ENCODE measurements around the gene LST1.
A peak's percentile ranks its signal among the peaks of the same experiment; 100 is the strongest.

Gene LST1

DNA sequence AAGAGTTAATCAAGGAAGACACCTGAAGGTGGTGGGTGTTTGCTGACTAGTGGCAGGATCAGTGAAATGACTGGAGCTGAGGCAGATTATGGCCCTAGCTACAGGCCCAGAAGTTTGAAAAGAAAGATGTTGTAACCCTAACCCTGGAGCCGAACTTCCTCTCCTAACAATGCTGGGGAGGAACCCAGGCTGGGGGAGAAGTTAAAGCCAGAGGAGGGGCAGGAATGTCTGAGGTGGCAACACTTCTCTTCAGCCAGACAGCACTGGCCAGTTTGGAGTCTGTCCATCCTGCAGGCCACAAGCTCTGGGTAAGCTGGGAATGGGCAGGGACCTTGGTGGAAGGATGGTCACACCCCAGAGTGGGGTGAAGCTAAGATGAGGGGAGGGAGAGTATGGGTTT, at the start of gene LST1:
TSS of gene LST1 (plus strand) at position 270 of the 400 bp plus-strand sequence. CDS start 1,023 bp downstream, outside the sequence.
- no peak for DNase-seq

DNA sequence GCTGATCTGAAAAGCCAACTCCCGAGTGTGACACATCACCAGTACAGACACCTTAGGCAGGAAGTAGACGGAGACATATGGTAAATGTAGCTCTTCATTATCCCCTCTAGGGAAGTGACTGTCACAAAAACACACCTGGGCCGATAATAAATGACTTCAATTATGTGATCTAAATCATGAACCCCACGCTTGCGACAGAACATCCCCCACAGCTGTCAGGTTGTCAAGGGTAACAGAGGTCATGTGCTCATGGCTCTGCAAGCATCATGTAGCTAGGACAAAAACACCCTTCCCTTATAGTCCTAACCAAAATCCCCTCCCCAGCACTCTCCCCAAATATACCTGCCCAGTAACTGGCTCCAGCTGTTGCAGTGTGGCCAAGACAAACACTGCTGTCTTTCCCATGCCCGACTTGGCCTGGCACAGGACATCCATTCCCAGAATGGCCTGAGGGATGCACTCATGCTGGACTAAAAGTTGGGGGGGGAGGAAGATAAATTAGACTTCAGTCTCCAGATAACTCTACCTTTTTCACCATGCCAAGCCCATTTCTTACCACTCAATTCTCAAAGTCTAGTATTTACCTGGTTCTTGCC, 47.2 kb upstream of the LST1 start:
- DNase-seq, result no peak

DNA sequence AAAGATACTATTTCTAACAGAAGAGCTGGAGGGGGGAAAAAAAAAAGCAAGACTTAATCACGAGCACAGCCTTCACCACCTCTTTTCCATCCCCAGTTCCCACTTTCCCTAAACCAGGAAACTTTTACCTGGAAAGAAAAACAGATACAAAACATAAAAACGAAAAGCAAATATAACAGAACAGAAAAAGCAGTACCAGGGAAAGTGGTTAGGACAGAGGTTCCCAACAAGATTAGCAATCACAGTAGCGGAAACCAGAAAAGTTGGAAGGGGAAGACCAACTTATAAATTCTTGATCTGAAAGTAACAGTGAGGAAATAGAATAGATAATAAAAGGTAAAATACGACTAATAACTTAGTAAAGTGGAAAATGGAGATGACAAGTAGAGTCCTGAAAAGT, 45.4 kb upstream of the LST1 start:
- no peak for DNase-seq

DNA sequence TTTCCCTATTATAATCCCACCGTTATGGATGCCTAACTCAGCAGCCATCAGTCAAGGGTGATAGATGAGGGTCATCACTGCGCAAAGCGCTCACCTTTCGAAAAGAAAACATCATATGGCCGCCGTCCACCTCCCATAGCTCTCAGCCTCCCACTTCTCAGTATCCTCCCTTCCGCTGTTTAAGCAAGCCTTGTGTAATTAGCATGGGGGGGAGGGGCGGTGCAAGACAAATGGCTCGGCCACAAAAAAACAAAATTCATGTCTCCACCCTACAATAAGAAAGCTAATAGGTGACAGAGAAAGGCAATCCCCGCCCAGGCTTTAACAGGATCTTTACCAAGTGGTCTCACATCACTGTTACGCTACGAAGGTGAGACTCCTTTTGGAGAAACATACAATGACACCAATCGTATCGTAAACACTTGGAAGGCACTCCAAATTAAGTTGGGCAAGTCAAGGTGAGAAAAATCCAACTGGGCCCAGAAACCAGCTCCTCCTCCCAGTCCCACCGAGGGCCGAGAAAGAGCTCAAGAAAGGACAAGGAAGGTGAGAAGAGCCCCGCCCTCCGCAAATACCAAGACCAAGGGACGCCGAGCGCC, 44.9 kb upstream of the LST1 start:
- no peak for DNase-seq

DNA sequence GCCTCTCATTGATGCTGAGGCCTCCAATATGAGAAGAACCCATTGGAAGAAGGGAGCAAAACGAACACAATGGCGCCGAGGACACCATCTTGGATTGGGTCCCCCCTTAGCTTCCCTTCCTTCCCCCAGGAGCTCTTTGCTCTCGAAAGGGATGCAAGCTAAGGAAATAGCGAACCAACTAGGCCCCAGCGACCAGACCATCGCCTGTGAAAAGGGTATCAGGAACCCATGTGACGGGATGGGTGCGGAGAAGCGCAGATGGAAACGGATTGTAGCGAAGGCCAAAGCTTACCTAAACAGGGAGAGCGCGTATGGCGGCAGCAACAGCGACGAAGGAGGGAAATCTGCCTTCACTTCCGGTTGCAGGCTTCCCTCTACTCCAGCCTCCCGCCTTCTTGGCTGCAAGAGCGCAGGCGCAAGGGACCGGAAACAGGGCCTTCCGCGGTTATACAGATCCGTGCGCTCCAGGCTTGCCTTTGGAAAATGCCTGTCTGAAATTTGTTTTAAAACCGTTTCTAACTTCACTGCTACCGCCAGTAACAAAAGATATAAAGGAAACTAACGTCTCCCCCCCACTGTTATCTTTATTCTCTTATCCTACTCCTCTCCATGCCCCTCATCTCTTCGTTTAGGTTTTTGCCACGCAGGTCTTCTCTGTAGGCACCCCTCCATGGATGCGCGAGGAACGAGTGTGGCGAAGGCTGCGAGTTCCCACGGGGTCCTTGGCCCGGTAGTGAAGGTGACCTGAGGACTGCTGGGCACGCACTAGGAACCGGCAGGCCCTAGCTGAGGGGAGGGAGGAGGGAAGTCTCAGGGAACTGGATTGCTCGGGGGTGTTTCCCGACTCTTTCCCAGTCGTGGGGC, 44.2 kb upstream of the LST1 start, which contains the start of gene DDX39B:
TSS of gene DDX39B (minus strand) at position 346 of the 864 bp plus-strand sequence. CDS start 1,471 bp downstream, outside the sequence.
- DNase-seq, result peak; percentile 93 to 98

DNA sequence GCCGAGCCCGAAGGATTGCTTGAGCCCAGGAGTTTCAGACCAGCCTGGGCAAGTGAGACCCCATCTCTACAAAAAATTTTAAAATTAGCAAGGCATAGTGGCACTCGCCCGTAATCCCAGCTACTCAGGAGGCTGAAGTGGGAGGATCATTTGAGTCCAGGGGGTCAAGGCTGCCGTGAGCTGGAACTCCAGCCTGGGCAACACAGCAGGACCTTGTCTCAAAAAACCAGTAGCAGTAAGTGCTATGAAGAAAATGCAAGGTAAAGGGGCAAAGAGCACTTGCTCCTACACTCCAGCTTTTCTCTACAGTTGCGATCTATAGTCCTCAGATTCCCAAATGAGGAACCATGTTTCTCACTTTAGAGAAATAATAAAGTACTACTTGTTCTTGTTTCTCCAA, 42.4 kb upstream of the LST1 start:
- no peak for DNase-seq

DNA sequence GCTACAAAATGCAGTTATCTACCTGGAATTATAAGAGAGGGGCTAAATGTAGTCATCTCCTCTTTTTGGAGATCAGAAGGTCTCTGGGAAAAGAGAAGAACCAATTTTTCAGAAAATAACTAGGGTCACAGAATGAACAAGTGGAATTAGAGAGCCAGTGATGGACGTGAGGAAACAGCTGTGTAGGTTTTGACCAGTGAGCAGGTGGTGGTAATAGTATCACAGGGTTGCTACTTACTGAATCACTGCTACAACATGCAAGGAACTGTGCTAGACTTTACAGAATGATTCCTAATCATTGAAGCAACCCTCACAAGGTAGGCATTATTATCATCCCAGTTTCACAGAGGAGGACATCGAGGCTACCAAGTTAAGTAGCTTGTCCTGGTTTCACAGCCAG, 41.4 kb upstream of the LST1 start:
- no peak for DNase-seq

DNA sequence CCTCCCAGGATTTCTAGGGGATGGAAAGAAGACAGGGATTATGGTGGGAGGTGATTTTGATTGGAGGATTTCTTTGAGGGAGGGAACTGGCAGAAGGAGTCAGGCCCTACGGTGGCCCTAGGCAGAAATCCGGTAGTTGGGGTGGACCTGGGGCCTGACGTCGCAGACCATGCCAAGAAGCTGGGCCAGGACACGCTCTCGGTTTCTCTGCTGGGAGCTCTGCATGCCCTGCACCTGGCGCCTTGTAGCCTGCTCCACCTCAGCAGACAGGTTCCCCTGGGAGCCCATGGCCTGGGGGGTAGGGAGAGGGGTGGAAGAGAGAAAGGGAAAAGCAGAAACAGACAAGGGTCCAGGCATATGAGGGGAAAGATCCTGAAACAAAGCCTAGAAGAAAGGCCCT, 40.8 kb upstream of the LST1 start:
- DNase-seq, result no peak

DNA sequence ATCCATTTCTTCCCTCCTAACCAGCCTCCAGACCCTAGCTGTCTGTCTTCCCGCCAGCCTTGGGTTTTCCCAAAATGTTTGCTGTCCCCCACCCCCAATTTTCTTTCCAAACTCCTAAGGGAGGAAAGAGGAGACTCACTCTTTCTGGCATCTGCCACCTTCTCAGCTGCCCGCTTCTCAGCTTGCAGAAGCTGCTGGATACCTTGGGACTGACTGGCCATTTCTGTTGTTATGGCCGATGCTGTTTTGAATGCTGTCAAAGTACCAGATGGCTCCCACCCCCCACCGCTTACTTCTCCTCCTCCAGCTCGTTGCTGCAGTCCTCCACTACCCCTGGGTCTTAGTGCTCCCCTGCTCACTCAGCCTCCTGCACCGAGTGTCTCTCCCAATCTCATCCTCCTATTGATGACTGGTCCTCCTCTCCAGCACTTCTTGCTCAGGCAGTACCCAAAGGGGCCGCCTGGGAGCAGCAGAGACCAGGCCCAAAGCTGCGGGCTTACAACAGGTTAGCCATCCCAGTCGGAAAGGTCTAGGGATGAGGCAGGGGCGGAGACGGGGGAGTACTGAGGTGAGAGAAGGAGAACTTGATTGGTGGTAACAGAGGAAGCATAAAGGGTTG, 39.6 kb upstream of the LST1 start, which contains the start of gene ATP6V1G2:
TSS of gene ATP6V1G2 (minus strand) at position 270 of the 619 bp plus-strand sequence. CDS start at position 221, 49 bp downstream.
- DNase-seq, result peak; percentile 88 to 95

DNA sequence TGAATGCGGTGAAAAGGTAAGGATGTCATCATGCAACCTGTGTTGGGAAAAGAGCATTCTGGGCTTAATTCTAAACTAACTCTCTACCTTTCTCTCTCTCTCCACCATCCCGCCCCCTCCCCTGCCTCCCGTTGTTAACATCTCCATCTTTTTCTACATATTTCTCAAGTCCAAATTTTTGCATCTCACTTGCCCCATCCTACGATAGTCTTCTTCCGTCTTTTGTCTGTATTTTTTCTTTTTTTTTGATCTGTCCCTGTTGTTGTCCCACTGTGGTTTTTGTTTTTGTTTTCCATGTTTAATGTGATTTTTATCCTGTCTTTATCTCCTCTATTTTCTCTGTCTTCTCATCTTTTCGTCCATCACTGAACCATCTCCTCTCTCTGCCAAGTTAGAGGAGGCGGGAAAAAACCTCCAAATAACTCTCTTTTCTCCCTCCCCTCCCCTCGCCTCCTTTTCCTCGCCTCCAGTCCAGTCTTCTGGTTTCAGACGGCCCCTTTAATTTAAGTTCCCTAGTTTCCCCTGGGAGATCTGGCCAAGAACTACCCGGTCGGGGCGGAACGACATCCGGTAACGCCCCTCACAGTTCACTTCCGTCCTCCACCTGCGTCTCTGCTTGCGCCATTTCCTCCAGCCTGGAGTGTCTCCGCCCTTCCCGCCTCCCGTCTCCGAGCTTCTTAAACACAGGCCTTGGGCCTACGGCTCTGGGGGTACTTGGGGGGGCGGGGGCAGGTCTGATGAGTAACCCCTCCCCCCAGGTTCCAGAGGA, 38.9 kb upstream of the LST1 start, which contains the start of gene NFKBIL1:
TSS of gene NFKBIL1 (plus strand) at position 651 of the 769 bp plus-strand sequence. CDS start at position 738, 87 bp downstream.
- DNase-seq, result peak; percentile 95 to 99

DNA sequence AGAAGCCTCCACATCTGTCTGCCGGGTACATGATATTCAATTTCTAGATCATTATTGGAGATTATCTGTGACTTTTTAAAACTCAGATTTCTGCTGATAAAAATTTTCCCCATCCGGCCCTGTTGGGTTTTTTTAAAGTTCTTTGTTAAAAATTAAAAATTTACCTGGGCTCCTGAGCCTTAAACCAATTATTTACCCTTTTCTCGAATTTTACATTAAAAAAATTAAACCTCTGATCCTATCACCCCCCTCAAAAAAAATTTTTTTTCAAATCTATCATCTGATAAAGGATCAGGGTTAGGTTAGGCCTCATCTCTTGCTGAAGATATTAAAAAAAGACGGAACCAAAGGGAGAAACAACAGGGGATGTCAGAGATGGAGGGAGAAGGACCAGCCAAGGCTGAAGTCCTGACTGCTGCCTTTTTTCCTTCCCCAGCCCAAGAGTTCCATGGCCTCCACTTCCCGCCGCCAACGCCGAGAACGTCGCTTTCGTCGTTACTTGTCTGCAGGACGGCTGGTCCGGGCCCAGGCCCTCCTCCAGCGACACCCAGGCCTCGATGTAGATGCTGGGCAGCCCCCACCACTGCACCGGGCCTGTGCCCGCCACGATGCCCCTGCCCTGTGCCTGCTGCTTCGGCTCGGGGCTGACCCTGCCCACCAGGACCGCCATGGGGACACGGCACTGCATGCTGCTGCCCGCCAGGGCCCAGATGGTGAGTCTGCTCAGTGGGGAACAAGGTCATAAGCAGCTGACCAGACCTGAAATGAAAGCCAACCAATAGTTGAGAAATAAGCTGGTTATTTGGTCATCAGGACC, 38.1 kb upstream of the LST1 start:
- no peak for DNase-seq

DNA sequence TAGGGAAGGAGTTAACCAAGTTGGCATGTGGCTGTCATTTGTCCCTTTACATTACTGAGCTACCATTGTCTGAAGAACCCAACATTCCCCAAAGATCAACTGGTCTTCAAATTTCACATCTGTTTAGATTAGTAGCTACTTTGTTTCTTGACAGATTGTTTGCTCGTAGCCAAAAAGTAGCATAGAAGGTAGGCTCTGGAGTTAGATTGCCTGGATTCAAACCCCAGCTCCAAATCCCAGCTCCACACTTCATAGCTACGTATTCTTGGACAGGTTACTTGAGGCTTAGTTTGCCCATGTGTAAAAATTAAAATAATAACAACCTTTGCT, 37.6 kb upstream of the LST1 start:
- DNase-seq, result no peak

DNA sequence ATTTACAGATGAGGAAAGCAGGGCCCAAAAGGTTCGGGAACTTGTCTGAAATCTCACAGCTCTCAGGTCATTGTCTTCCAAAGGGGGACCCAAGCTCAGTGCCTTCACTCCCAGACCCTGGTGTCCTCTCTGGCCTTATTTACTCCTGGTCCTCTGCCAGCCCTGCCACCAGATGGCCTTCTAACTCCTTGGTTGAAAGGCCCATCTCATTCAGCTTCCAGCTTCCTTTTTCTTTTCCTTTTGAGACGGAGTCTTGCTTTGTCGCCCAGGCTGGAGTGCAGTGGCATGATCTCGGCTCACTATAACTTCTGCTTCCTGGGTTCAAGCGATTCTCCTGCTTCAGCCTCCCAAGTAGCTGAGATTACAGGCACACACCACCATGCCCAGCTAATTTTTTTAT, 34.7 kb upstream of the LST1 start:
- DNase-seq, result peak in 1 of 2 donors; percentile 29

DNA sequence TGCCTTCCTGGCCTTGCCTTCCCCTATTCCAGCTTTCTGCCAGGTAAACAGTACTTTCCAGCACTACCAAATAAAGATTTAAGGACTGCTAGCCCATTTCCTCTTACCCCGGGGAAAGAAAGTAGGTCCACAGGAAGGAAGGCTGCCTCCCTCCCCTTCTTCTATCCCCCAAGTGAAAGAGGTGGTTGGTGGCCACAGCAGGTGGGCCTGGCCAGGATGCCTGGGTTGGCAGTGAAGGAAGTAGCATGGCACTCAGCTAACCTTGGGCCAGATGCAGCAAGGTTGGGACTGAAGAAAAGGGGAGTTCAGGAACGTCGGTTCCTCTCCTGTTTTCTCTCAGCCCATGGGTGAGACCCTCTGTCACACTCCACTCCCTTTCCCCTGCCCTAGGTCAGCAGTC, 29.8 kb upstream of the LST1 start:
- no peak for DNase-seq

DNA sequence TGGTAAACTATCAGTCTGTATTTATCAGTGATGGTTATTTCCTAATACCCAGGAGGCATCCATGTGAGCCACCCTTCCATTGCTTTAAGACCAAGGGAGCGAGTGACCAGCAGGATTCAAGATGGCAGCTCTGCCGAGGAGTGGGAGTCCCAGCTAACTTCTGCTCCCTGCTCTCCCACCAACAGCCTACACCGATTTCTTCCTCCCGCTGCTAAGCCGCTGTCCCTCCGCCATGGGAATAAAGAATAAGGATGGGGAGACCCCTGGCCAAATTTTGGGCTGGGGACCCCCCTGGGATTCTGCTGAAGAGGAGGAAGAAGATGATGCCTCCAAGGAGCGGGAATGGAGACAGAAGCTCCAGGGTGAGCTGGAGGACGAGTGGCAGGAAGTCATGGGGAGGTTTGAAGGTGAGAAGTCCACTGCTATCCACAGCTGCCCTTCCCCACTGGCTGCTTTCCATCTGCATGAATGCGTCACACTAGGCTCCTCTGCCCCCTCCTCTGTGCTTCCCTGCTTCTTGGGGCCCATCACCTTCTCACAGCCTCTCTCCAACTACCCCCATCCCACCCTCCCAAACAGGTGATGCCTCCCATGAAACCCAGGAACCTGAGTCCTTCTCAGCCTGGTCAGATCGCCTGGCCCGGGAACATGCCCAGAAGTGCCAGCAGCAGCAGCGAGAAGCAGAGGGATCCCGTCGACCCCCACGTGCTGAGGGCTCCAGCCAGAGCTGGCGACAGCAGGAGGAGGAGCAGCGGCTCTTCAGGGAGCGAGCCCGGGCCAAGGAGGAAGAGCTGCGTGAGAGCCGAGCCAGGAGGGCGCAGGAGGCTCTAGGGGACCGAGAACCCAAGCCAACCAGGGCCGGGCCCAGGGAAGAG, 28.4 kb upstream of the LST1 start:
- DNase-seq, result no peak

DNA sequence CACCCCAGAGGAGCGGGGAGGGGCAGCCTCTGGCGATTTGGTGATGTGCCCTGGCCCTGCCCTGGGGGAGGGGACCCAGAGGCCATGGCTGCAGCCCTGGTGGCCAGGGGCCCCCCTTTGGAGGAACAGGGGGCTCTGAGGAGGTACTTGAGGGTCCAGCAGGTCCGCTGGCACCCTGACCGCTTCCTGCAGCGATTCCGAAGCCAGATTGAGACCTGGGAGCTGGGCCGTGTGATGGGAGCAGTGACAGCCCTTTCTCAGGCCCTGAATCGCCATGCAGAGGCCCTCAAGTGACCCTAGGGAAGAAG, 27.8 kb upstream of the LST1 start:
- DNase-seq, result no peak

DNA sequence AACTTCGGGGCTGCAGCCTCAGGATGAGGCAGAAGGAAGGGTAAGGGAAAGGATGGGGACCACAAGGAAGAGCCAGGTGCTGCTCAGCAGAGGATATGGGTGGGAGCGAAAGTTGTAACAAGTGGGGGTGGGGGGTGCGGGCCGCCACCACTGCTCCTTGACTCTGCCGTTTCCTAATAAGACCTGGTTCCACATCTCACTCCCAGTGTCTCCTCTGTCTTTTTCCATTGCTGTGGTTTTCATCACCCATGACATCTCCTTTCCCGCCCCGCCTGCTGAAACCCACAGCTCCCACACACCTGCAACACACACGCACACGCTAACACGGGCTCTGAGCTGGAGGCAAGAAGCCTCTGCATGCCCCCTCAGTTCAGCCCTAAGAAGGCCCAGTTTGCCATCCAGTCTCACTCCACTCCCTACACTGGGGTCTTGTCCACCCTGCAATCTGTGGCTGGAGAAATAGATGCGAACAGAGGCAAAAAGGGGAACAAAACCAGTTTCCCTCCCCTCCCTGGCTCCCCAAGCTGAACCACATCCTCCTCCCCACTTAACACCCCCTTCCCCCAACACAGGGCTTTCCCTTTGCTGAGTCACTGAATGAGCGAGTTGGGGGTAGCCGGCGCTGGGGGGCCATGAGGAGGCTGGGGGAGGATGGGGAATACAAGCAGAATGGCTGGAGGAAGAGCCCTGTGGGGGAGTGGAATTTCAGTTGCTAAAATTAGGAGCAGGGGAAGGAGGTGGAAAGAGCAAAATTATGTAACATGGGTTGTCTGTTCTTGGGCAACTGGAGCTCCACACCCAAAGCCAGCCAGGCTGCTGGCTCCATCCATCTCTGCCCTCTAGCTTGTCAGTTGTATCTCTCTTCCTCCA, 27.2 kb upstream of the LST1 start:
- DNase-seq, result peak in 1 of 2 donors; percentile 68

DNA sequence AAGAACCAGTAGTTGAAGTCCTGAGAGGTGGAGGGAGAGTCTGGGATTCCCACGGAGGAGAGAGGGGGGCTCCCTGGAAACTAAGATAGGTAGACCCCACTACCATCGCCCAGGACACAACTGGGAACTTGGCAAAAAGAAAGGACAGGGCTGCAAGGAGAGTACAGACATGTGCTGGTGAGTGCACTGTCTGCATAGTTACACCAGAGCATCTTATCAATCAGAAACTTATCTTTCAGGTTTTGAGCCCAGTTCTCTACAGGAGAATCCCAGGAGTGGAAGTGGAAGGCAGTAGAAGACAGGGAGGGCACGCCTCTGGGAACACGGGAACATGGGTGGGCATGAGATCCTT, 26.5 kb upstream of the LST1 start:
- DNase-seq, result no peak

DNA sequence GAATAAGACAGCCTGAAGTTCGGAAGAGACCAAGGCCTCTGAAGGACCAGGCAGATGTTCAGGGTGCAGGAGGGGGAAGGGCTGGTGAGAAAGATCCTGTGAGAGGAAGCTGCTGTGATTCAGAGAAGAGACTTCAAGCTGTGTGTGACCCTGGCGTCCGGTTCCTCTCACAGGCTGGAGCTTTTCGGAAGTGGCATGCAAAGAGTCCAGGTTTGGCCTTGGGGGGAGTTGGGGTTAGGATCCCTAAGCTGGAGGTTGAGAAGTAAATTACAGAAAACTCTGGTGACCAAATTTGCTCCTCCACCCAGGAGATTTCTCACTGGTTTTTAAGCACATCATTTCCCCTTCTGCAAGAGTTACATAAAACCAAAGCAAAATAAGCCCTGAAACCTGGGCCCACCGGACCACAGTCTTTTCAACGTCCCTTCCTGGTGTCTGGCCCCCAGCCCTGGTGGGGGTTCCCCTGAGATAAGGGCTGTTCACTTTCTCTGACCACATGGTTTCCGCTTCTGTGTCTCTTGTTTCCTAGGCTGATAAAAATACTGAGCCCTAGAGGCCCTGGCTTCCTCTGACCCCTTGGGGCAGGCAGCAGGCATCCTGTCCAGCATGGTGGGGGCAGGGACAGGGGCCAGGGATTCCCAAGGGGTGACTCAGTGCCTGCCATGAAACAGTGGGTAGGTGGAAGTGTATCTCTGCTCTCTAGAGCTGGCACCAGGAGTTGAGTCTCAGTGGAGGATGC, 25.9 kb upstream of the LST1 start:
- peak; percentile 15 to 31 for DNase-seq
